HepG2 (cell line): ENCODE data around the gene SLC51B. TPM values are rescaled to one million over a fixed set of nuclear protein-coding genes. Genes with fewer than 3 reads are reported as not detected.
A peak's percentile ranks its signal among the peaks of the same experiment; 100 is the strongest.

Experiments used
- ATF3 ChIP-seq: sonication (generic); formaldehyde crosslinking; IDR thresholded peaks from 2 replicates; pipeline ENCODE4 v1.4.0; 2020; ENCODE audit warnings: missing genetic modification reagents
- ATF6 ChIP-seq: sonication (generic); formaldehyde crosslinking; conservative IDR thresholded peaks from 2 replicates; pipeline ENCODE4 v1.4.0; 2020; ENCODE audit warnings: missing genetic modification reagents
- BRD4 ChIP-seq: sonication (generic); formaldehyde crosslinking; IDR thresholded peaks from 2 replicates; pipeline ENCODE4 v1.4.0; 2020; ENCODE audit warnings: missing genetic modification reagents
- ELF3 ChIP-seq: IDR thresholded peaks from 2 replicates; pipeline ENCODE4 v1.6.1; 2016; ENCODE audit warnings: missing genetic modification reagents, missing compliant biosample characterization
- FUBP1 ChIP-seq: sonication (generic); formaldehyde crosslinking; IDR thresholded peaks from 2 replicates; pipeline ENCODE4 v1.5.1; 2020; ENCODE audit warnings: missing genetic modification reagents, mild to moderate bottlenecking, borderline replicate concordance
- KLF13 ChIP-seq: sonication (generic); formaldehyde crosslinking; IDR thresholded peaks from 2 replicates; pipeline ENCODE4 v1.4.0; 2020; ENCODE audit warnings: mild to moderate bottlenecking, missing genetic modification reagents
- POLR2AphosphoS2 ChIP-seq: IDR thresholded peaks from 2 replicates; pipeline ENCODE4 v1.6.1; 2011; ENCODE audit warnings: low read depth, low read length, improper control_type of control experiment
- RERE ChIP-seq: IDR thresholded peaks from 2 replicates; pipeline ENCODE4 v1.6.1; 2016; ENCODE audit warnings: low read depth, missing genetic modification reagents, missing compliant biosample characterization
- RFXANK ChIP-seq: IDR thresholded peaks from 2 replicates; pipeline ENCODE4 v1.6.1; 2016
- SMARCC2 ChIP-seq: fragments of 450-650 bp; IDR thresholded peaks from 2 replicates; pipeline ENCODE4 v1.6.1; 2017; ENCODE audit warnings: antibody characterized with exemption, mild to moderate bottlenecking
- SRY ChIP-seq: sonication (generic); formaldehyde crosslinking; IDR thresholded peaks from 2 replicates; pipeline ENCODE4 v1.8.0; 2022; ENCODE audit warnings: mild to moderate bottlenecking, missing genetic modification reagents
- TARDBP ChIP-seq: sonication (generic); formaldehyde crosslinking; IDR thresholded peaks from 2 replicates; pipeline ENCODE4 v1.8.0; 2022; ENCODE audit warnings: mild to moderate bottlenecking, missing genetic modification reagents
- ZBTB7B ChIP-seq: sonication (generic); formaldehyde crosslinking; IDR thresholded peaks from 2 replicates; pipeline ENCODE4 v1.4.0; 2020; ENCODE audit warnings: missing genetic modification reagents
- ZFP36L1 ChIP-seq: sonication (generic); formaldehyde crosslinking; IDR thresholded peaks from 2 replicates; pipeline ENCODE4 v1.8.0; 2022; ENCODE audit warnings: mild to moderate bottlenecking, missing genetic modification reagents, moderate library complexity
- ZNF224 ChIP-seq: sonication (generic); formaldehyde crosslinking; IDR thresholded peaks from 2 replicates; pipeline ENCODE4 v1.5.0; 2020; ENCODE audit warnings: mild to moderate bottlenecking, missing genetic modification reagents
- ZNF430 ChIP-seq: sonication (generic); formaldehyde crosslinking; IDR thresholded peaks from 2 replicates; pipeline ENCODE4 v1.9.0; 2021; ENCODE audit warnings: mild to moderate bottlenecking, missing genetic modification reagents
- polyA plus RNA-seq, 8 experiments: library from polyadenylated mRNA; depleted of rRNA in 3 of 8; stranded (reverse) in 7 of 8; unstranded in 1 of 8; fragments of >200 nt; fragmentation: Illumina TruSeq in 4 of 8; extraction: Trizol in 4 of 8; gene quantifications; 2 replicates each; pipeline versions ENCODE4 v1.2.1 to v1.2.3, GENCODE V29; 2011 to 2016; ENCODE audit warnings: low read depth in 4 of 8, missing spikeins in 1 of 8, mixed read lengths in 1 of 8; ENCODE audit not compliant: insufficient read depth in 1 of 8
- total RNA-seq, 5 experiments: library from RNA; depleted of rRNA; stranded (reverse); fragments of >200 nt; fragmentation: Illumina TruSeq; extraction: Trizol; gene quantifications; 2 replicates each; pipeline ENCODE4 v1.2.3, GENCODE V29; 2016; ENCODE audit warnings: low read depth in 1 of 5

The SLC51B gene
- total and polyA plus RNA-seq, 2 of the 13 experiments (the other 11 are each of a cell fraction or from before 2014, with no cell fraction given) = 14.9 to 17.1 TPM

DNA sequence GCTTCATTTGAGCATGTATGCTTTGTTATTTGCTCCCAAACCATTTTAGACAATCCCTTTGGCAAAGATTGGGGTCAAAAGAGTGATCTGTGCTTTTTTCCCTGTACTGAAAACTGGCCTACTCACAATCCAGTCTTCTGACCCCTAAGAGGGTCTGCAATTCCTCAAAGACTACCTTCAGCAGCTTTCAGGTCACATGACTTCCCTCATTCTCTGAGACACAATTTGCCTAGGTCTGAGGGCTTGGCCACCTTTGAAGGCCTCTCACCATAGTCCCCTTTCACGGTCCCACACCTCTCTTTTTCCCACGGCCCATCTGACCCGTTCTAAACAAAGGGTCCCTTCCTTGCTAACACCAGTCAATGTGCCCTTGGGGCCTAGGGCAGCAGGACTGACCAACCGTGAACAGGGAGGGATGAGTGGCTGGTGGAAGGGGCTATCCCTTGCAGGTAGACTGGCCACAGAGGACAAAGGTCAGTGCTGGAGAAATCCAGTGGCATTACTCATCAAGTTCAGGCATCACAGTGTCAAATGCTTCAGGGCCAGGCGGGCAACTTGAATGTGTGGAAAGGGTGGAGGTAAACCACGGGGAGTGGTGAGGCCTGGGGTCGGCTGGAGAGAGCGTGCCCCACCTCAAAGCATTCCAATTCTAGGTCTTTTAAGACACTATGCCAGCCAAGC lies 11.8 kb downstream of the SLC51B start (continued):
- TF ChIP-seq RERE (CRISPR knock-in tag) (peak; percentile 69; the same call in 1 of the 2 replicates), ZNF430 (CRISPR knock-in tag) (no peak), ZBTB7B (CRISPR knock-in tag) (peak; percentile 83), BRD4 (CRISPR knock-in tag) (no peak), ATF3 (CRISPR knock-in tag) (peak; percentile 98), POLR2AphosphoS2 (no peak), TARDBP (peak; percentile 64; the same call in 1 of the 2 replicates), KLF13 (no peak), SRY (CRISPR knock-in tag) (0 out of 2 replicates have a peak, but pooled peaks have one; percentile 61), ZFP36L1 (CRISPR knock-in tag) (0 out of 2 replicates have a peak, but pooled peaks have one; percentile 62), RFXANK (no peak), FUBP1 (no peak), ELF3 (CRISPR knock-in tag) (peak; percentile 48; the same call in 1 of the 2 replicates), ATF6 (CRISPR knock-in tag) (no peak), ZNF224 (no peak), SMARCC2 (no peak)
